OCI-M1 (cell line): ENCODE results near the gene IQSEC1.

Experiments used
- DNase-seq: peaks from one replicate; lab custom pipeline; 2025; lab: John Stamatoyannopoulos, UW

The IQSEC1 gene

GRCh38 chr3:12967606-12968351 lies 105.5 kb downstream of the IQSEC1 start:
- DNase-seq: peak; percentile 88

- DNase-seq: peak; percentile 62
These were observed 106.2 kb downstream of the IQSEC1 start for GRCh38 chr3:12966847-12967605.

- DNase-seq: no peak
These were observed 107.0 kb downstream of the IQSEC1 start for GRCh38 chr3:12965999-12966846.

GRCh38 chr3:12964711-12965612 lies 108.3 kb downstream of the IQSEC1 start:
- no peak for DNase-seq

GRCh38 chr3:12963922-12964701 lies 109.1 kb downstream of the IQSEC1 start:
- no peak for DNase-seq

- no peak for DNase-seq
These were observed 109.9 kb downstream of the IQSEC1 start for GRCh38 chr3:12963231-12963896.

- DNase-seq: no peak
These were observed 110.9 kb downstream of the IQSEC1 start for GRCh38 chr3:12962292-12962691.

GRCh38 chr3:12961697-12962036 lies 111.6 kb downstream of the IQSEC1 start:
- no peak for DNase-seq

GRCh38 chr3:12961007-12961696 lies 112.1 kb downstream of the IQSEC1 start:
- peak; percentile 10 for DNase-seq

GRCh38 chr3:12960497-12960896 lies 112.7 kb downstream of the IQSEC1 start:
- no peak for DNase-seq

- peak; percentile 25 for DNase-seq
These were observed 113.3 kb downstream of the IQSEC1 start for GRCh38 chr3:12959838-12960378.

- no peak for DNase-seq
These were observed 113.8 kb downstream of the IQSEC1 start for GRCh38 chr3:12959410-12959809.

GRCh38 chr3:12957824-12958792 lies 115.1 kb downstream of the IQSEC1 start:
- DNase-seq: no peak

- DNase-seq: no peak
These were observed 115.9 kb downstream of the IQSEC1 start for GRCh38 chr3:12957339-12957738.

GRCh38 chr3:12956316-12956660 lies 116.9 kb downstream of the IQSEC1 start:
- DNase-seq: no peak

- no peak for DNase-seq
These were observed 117.4 kb downstream of the IQSEC1 start for GRCh38 chr3:12955651-12956315.

- DNase-seq: no peak
These were observed 118.2 kb downstream of the IQSEC1 start for GRCh38 chr3:12954891-12955650.
